HL-60 (cell line): ENCODE results near the gene FN3KRP.

Experiments used
- DNase-seq, 2 experiments: peaks; one replicate each; pipeline ENCODE4 v3.0.0-alpha.2; 2010 to 2020; ENCODE audit warnings: low read depth in 1 of 2, low spot score in 1 of 2
- H3K27ac ChIP-seq: fragments of 250-450 bp; sonication (Bioruptor Pico); replicated peaks from 2 replicates; pipeline ENCODE4 v1.5.1; 2020; ENCODE audit warnings: mild to moderate bottlenecking, moderate library complexity
- H3K27me3 ChIP-seq: fragments of 250-450 bp; sonication (Bioruptor Pico); 2 replicates; pipeline ENCODE4 v1.5.1; 2021; ENCODE audit warnings: mild to moderate bottlenecking, moderate library complexity; ENCODE audit not compliant: insufficient read depth, poor library complexity, severe bottlenecking
- H3K4me3 ChIP-seq: replicated peaks from 2 replicates; pipeline ENCODE4 v1.5.1; 2011; ENCODE audit warnings: mild to moderate bottlenecking, control low read depth, low read length; ENCODE audit not compliant: insufficient read depth
- GABPA ChIP-seq: IDR thresholded peaks from 2 replicates; pipeline ENCODE4 v1.6.1; 2012; ENCODE audit warnings: low read depth
- POLR2AphosphoS5 ChIP-seq: IDR thresholded peaks from 2 replicates; pipeline ENCODE4 v1.6.1; 2012; ENCODE audit warnings: low read depth
- REST ChIP-seq: IDR thresholded peaks from 2 replicates; pipeline ENCODE4 v1.6.1; 2012; ENCODE audit warnings: low read depth; ENCODE audit not compliant: insufficient replicate concordance
- SPI1 ChIP-seq: IDR thresholded peaks from 2 replicates; pipeline ENCODE4 v1.6.1; 2012; ENCODE audit warnings: low read depth, mild to moderate bottlenecking, borderline replicate concordance
- TF ChIP-seq, protein P1 (sequence below): IDR thresholded peaks from one replicate; pipeline ENCODE4 v1.5.1; 2011; ENCODE audit warnings: low read length, control low read depth, inconsistent platforms; ENCODE audit not compliant: insufficient read depth

Gene FN3KRP

GRCh38 chr17:82756166-82756565 is 39.7 kb downstream of the FN3KRP start:
- TF ChIP-seq POLR2AphosphoS5 (no peak), REST (no peak), SPI1 (no peak), GABPA (no peak)
- TF ChIP-seq, protein P1, sequence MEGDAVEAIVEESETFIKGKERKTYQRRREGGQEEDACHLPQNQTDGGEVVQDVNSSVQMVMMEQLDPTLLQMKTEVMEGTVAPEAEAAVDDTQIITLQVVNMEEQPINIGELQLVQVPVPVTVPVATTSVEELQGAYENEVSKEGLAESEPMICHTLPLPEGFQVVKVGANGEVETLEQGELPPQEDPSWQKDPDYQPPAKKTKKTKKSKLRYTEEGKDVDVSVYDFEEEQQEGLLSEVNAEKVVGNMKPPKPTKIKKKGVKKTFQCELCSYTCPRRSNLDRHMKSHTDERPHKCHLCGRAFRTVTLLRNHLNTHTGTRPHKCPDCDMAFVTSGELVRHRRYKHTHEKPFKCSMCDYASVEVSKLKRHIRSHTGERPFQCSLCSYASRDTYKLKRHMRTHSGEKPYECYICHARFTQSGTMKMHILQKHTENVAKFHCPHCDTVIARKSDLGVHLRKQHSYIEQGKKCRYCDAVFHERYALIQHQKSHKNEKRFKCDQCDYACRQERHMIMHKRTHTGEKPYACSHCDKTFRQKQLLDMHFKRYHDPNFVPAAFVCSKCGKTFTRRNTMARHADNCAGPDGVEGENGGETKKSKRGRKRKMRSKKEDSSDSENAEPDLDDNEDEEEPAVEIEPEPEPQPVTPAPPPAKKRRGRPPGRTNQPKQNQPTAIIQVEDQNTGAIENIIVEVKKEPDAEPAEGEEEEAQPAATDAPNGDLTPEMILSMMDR, result no peak
- H3K27ac ChIP-seq, result no peak overlapping the region

DNA sequence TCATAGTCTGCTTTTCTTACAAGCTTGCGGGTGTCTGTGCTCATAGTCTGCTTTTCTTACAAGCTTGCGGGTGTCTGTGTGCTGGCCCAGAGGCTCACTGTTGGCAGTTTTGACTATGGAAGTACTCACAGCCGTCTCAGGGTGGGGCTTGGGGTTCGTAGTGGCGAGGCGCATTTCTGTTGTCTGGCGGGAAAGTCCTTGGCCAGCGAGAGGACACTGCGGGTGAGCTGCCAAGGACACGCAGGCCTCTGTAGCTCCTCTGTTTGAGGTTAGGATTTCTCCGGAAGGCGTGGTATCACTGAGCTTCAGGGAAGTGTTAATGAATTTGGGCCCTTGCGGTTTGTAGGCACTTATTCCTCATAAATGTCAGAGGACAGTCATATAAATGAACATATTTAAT is 48.9 kb downstream of the FN3KRP start:
- no peak for DNase-seq
- no peak overlapping the region for H3K4me3 ChIP-seq
- no peak for TF ChIP-seq GABPA
- TF ChIP-seq, protein P1, result no peak
- TF ChIP-seq SPI1, result no peak
- TF ChIP-seq REST, result no peak
- TF ChIP-seq POLR2AphosphoS5, result no peak

More at GRCh38 chr17:82756166-82756565, 39.7 kb downstream of the FN3KRP start:
- Histone ChIP-seq H3K4me3 (no peak overlapping the region), H3K27me3 (no peaks in the 10 kb centered on the region)
- DNase-seq, result no peak

GRCh38 chr17:82767041-82767754 is 50.7 kb downstream of the FN3KRP start:
- H3K27ac ChIP-seq, result no peak overlapping the region
- TF ChIP-seq REST, result no peak
- TF ChIP-seq, protein P1, result peak; percentile 50
- TF ChIP-seq POLR2AphosphoS5, result no peak
- peak in 1 of 2 experiments; percentile 68 for DNase-seq
- H3K27me3 ChIP-seq, result no peaks in the 10 kb centered on the region
- H3K4me3 ChIP-seq, result no peak overlapping the region

More for the DNA sequence above, 48.9 kb downstream of the FN3KRP start:
- no peaks in the 10 kb centered on the region for H3K27me3 ChIP-seq
- no peak overlapping the region for H3K27ac ChIP-seq
